Stimulated activated CD4-positive, alpha-beta T cell treated with anti-CD3 and anti-CD28 coated beads, Interleukin-4, amount 100 ng/mL, for 48 hours (primary cell): ENCODE measurements around the gene MCU.
A peak's percentile ranks its signal among the peaks of the same experiment; 100 is the strongest.

Source experiments
- DNase-seq, 2 donors: peaks; one replicate each; pipeline ENCODE4 v3.0.0-alpha.2; 2020; ENCODE audit warnings: low read depth in 2 of 2

MCU gene

DNA sequence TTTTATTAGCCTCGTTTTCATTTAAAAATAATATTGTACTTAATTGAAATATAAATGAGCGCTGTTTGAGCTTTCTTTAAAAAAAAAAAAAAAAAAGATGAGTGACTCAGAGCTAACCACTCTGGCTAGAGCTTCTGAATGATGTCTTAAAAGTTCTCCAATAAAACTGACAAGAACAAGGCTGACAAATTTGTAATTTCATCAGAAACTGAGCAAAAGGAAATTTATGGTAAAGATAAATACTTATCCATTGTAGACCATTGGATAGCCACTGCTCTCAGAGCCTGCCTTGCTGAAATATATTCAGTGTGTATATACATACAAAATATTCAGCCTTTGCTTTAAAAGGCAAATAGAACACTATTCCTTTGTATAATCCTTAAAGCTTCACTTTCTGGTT is 110.4 kb downstream of the MCU start:
- no peak for DNase-seq

DNA sequence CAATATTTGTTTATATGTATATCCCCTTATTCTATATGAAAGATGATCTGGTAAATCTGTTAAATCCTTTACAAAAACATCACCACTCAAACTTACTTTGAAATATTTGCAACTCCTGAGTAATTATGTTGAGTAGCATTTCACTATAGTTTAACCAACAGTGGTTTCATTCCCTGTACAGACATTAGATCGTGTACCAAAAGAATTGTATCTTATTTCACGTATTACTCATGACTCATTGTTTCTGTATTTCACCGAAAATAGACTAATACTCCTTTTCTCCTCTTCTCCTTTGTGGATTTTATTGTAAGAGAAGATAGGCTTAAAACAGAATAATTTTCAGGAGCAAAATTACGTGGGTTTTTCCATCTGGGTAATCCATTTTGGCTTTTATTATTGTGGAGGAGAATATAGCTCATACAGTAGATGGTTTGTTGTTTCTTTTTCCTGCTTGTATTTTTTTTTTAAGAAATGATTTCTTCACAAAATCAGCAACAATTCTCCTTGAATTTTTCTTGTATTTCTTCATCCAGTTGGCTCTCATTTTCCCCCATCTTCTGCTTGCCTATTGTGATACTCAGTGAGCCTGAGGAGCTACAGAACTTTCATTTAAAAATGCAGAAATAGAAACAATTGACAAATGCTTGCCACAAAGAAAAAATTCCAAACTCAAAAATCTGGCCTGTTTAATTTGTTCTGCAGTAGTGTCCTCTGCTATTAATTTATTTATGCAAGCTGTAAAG is 111.0 kb downstream of the MCU start:
- DNase-seq = no peak

DNA sequence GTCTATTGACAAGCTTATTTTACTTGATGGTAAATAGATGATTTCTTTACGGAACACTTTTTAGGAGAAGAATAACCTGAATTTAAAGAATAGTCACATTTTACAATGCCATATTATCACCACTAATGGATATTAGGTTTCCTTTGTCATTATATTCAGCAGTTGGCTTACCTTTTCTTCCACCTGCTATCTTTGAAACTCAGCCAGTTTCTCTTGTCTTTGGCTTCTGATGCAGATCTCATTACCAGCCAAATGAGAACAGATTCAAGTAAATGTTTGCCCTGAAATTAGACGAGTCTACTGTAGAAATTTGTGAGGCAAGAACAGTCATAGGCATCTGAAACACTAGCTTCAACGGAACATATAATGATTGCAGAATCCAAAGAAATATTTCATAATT is 116.1 kb downstream of the MCU start:
- no peak for DNase-seq

DNA sequence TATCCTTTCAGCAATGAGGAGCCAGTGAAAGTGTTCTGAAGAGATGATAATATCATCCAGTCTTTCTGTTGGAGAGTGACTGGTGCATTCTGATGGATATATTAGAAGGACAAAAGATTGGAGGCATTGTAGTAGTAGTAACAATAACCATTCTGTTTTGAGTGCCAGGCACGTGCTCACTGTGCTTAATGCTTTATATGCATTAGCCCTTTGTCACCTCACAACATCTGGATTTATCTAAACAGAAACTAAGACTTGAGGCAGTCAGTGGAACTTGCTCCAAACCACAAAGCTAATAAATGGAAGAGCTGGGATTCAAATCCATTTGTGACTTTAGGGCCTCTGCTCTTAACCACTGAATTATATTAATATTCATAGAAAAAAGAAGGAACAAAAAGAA is 117.1 kb downstream of the MCU start:
- DNase-seq = no peak

DNA sequence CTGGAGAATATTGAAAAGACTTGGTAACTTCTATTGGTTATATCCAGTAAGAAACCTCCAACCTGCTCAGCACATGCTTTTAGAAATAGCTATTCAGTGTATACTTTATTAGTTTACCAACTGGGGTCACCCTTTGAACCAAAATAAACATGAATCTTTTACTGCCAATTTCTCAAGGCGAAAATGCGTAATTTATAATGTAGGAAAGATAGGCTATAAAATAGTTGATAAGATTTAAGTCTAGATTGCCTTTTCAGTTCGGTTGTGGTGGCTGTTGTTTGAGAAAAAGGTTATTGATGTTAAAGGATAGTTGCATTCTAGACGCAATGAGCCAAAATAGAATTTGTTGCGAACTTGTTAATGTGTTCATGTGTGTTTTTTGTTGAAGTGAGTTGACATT is 119.0 kb downstream of the MCU start:
- no peak for DNase-seq

DNA sequence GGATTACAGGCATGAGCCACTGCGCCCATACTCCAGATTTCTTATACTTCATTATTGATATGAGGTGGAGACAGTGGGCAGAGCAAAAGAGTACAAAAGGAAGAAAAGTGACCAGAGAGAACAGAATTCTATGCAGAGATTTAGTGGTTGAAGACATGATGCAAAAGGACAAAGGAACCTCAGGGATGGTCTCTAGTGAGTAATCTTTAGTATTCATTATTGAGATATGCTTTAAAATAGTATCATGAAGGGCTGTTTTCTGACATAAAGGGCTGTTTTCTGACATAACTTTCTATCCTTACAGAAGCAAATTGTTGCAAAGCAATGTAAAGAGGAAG is 120.4 kb downstream of the MCU start:
- DNase-seq = no peak

DNA sequence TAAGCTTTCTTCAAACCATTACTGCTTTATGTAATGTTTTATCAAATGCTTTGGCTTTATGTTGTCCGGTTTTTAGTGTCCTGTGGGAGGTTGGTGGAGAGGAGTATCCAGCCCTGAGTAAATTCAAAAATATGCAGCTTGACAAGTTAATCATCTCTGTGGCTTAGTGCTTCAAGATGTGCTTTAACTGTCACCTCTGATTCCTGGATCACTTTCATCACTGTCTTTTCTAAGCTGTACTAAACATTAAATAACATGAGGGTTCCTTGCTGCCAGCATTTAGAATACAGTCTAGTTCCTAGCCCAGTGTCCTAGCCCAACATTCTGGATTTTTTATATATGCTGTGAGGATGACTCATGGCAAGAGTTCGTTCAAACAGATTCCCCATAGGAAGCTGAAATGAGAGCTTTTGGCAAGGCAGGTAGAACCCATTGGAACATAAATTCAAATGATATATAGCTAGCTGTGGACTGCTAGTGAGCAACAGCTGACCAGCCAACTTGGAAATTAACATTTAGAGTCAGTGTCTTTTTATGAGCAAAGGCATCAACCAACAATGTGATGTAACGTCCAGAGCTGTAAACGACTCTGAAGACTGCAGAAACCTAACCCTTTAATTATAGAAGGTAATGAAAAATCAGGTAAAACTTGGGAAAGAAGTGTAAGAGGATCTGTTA is 120.9 kb downstream of the MCU start:
- DNase-seq = no peak

DNA sequence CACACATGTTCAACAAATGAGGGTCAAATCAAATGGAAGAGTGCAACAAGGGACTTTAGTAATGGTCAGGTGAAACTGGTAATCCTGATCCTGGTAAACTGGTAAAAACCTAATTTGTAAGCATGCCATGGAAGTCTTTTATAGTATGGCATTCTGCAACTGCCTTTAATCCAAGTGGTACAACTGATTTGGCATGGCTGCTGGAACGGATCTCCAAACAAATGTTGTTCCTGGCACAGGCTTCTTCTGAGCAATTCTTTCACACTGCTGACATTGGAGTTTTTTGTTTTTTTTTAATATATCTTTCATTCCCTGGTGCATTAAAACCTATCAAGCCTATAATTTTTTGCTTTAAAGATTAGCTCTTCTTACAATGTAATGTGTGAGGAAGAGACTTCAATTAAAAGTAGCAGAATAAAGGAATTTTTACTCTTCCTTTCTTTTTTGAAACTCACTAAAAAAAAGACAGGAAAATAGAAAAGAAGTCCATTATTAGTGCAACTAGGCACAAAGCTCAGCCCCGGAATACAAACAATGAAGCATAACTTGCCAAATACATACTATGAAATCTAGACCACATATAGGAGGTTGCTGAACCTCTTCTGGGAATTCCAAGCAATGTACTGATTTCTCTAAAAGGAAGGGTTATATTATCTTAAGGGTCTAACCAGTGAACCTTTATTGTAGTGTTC is 122.3 kb downstream of the MCU start:
- no peak for DNase-seq

DNA sequence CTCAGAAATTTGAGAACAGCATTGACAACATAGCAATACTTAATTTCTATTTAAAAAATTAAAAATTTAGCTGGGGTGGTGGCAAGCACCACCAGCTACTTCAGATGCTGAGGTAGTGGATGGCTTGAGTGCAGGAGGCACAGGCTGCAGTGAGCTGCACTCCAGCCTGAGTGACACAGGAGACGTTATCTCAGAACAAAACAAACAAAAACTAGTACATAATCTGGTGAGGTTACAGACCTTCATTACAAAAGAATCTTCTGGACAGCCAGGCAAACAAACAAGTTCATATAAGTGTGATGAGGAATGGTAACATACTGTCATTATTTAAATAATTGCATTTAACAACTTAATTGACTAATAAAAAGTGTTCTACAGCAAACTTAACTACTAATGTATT is 124.6 kb downstream of the MCU start:
- DNase-seq = no peak

DNA sequence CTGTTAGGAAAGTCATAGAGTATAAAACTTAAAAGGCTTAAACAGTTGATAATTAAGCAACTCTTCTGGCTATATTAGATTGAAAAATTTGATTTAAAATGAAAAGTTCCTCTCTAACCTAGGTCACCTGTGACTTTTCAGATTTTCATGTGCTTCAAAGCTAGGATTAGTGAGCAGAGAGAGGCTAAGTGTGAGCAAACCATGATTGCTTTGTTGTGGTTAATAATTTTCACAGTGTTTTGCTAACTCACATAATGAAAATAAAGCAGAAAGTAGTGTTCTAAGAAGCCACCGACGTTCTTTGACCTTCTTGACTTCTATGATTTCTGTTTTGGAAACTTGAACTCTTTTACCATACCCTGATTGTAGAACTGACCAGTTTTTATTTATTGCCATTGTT is 126.1 kb downstream of the MCU start:
- no peak for DNase-seq

DNA sequence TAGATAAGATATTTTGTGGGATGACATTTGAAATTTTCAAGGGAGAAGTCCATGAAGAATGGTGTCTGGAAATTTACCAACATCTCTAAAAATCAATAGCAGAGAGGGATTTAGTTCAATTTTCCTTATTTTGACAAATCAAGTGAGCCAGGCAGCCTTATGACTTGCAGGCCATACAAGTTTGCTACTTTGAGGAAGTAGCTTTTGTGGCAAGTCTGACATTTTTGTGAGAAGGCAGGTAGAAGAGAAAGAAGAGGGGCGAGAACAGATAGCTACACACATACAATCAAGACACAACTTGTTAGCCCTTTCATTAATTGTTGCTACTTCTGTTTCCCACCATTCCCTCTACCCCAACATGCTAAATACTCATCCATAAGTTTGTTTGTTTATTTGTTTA is 127.1 kb downstream of the MCU start:
- DNase-seq = no peak

DNA sequence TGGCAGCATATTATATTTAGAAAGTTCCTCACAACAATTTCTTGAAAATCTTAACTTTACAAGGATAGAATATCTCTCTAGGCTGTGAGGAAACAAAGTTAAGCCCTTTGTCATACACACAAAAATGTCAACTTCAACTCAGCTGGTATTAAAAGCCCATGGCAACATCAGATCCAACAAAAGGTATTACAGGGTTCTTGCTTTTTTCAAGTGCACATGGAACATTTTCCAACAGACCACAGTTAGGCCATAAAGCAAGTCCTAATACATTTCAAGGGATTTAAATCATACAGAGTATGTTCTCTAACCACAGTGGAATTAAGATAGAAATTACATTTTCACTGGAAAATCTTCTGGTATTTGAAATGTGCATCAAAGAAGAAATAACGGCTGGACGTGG is 129.7 kb downstream of the MCU start:
- no peak for DNase-seq

DNA sequence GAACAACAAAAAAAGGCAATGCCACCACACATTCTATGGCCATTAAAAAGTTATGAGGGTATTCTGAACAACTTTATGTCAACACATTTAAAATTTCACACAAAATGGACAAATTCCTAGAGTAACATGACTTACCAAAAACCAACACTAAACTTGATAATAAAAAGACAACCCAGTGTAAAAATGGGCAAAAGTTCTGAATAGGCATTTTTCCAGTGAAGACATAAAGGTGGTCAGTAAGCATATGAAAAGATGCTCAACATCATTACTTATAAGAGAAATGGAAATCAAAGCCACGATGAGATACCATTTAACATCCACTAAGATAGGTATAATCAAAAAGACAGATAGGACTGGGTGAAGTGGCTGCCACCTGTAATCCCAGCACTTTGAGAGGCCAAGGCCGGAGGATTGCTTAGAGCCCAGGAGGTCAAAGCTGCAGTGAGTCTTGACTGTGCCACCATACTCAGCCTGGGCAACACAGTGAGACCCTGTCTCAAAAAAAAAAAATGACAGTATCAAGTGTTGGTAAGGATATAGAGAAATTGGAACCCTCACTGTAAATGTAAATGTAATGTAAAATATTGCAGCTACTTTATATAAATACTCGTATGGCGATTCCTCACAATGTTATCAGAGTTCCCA is 130.5 kb downstream of the MCU start:
- DNase-seq = no peak

DNA sequence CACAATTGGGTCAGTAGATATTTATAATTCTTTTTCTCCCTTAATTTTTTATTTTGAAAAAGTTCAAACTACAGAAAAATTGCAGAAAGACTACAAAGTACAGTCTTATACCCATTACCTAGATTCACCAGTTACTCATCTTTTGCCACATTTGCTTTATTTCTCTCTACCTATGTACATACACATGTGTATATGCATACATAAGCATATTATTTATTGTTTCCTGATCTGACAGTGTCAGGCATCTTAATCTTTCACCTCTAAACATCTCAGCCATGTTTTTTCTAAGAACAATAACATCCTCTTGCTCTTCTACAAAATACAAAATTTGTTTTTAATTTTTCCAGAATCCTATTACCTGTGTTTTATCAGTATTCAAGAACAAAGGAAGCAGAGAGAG is 133.2 kb downstream of the MCU start:
- no peak for DNase-seq

DNA sequence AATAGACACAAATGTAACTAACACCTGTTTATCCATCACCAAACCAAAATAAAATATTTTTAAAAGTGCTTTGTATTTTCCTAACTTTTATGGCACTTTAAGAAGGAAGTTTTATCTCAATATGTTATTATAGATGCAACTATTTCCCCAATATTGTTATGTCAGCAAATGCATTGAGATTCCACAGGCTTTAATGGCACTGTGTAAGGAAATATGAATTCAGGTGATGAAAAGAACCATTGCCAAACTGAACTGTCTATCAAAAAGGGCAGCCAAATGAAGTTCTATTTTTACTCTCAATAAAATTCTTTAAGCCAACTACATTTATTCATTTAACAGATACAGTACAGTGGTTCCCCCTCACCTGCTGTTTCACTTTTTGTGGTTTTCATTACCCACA is 134.4 kb downstream of the MCU start:
- DNase-seq = no peak

DNA sequence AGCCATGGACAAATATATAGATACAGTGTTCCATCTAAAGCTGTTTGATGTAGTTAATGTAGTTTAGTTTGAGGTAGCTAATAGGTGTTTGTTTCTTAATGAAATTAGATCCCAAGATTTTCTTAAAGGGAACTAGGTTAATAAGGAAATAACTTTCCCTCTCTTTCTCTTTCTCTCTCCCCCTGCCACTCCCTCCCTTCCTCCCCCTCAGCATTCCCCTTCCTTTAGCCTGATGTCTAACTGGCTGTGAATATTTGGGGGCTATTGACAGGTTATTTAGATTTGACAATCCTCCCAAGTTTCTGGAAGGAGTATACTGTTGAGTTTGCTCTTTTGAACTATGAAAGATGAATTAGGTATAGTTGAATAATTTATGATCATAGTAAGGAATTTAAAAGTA is 136.4 kb downstream of the MCU start:
- DNase-seq = no peak

DNA sequence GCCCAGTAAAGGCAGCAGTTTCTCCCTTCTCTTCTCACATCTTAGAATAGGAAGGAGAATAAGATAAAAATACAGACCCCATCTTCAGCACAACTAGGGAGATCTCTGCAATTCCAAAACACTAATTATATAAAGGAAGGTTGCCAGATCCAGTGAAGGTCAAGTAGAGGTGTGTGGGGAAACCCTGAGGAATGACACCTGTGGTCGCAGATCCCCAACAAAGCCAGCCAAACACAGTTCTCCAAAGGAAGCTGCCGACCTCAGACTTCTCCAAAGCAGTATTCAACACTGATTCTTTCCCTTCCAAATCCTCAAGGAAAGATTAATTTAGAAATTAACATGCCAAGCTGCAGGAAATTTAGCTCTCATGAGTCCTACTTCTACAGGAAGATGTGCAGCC is 138.7 kb downstream of the MCU start:
- no peak for DNase-seq

DNA sequence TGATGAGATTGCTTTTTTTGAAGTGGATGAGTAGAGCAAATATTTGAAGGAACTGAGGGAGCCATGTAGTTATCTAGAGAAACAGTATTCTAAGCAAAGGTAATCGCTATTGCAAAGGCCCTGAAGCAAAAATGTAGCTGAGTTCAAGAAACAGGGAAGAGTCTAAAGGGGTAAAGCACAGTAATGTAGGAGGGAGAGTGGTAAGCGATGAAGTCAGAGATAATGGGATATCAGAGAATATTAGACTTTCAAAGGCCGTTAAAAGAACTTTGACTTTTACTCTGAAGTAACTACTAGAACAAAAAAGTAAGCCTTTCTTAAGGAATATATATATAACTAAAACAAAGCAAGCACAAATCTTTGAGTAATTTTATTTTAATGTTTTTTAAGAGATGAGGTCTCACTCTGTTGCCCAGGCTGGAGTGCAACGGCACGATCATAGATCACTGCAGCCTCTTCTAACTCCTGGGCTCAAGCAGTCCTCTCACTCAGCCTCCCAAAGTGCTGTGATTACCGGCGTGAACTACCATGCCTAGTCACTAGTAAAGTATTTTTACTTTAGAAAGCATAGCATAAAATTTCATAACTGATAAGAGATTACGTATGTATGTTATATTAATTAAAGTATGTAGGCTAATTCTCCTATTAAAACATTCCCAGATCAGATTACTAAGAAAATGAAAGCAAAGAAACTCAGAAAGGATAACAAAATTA is 139.9 kb downstream of the MCU start:
- DNase-seq = no peak

DNA sequence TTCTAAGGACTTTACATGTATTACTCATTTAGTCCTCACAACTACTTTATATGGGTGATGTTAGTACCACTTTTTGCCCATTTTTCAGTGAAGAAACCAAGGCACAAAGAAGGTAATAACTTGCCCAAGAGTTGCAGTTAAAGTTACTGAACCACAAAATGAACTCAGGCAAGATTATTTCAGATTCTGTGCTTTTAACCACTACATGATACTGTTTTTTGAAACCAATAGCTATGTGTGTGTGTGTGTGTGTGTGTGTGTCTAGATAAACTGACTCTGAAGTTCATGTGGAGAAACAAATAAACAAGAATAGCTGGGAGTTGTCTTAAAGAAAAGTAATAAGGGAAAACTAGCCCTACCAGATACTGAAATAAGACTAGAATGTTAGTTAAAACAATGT is 140.8 kb downstream of the MCU start:
- no peak for DNase-seq

DNA sequence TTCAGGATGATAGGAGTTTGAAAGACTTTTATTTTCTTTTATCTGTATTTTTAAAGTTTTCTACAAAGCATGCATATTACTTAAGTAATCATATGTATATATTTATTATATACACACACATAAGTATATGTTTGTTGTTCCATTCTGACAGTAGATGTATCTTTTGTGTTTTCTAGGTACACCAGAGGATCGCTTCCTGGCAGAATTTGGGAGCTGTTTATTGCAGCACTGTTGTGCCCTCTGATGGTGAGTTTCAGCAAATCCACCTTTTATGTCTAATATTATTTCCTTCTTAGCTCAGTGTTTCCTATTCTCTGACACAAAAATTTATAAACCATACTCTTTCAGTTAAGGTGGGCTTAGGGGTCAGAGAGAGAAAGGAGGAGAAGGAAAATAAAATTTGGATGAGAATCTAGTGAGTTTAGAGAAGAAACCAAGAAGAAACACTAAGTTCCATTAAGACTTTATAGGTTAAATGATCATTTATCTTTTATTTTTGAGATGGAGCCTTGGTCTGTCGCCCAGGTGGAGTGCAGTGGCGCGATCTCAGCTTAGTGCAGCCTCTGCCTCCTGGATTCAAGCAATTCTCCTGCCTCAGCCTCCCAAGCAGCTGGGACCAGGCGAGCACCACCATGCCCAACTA is 142.4 kb downstream of the MCU start:
- DNase-seq = peak in 1 of 2 donors; percentile 3

DNA sequence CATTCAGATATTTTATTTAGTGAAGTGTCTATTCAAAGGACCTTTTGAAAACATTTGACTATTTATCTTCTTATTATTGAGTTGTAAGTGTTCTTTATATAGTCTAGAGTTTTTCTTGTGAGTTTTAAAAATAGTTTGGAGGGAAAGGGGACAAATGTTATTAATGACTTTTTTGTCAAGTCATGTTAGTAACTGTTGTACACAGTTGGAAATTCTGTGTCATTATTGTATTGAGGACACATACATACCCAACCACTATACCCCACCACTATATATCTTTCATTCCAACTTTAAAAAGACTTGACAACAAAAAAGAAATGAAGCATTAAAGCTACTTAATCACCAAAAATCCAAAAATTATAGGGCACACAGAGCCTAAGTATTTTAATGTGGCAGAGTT is 148.4 kb downstream of the MCU start:
- DNase-seq = no peak

DNA sequence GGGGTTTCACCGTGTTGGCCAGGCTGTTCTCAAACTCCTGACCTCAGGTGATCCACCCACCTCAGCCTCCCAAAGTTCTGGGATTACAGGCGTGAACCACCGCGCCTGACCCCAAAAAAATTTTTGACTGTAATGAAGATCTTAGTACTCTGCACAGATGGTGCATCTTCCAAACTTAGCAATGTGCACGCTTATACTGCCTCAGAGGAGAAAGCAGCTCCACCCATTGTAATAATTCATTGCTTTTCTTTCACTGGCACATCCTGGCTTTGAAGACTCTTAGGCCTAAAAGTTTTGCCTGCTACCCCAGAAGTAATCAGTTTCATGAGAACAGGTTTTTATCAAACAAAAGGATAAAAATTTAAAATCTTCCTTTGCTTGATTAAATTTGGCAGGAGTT is 149.5 kb downstream of the MCU start:
- no peak for DNase-seq
